Esophagus squamous epithelium (tissue), 4 donors: Measurements from ENCODE around the gene GPC3.

ENCODE experiments used
- POLR2A ChIP-seq, 4 donors: fragments of 450-650 bp; IDR thresholded peaks; one replicate each; pipeline ENCODE4 v1.6.1; 2017; ENCODE audit warnings: antibody characterized with exemption in 4 of 4, mild to moderate bottlenecking in 4 of 4, moderate library complexity in 3 of 4
- TF ChIP-seq, protein P1 (sequence below), 6 experiments: fragments of 450-650 bp in 4 of 6; fragments of 200-600 bp in 2 of 6; sonication (generic) in 2 of 6; IDR thresholded peaks; one replicate each; pipeline ENCODE4 v1.5.1; 2016 to 2019; ENCODE audit warnings: antibody characterized with exemption in 6 of 6, mild to moderate bottlenecking in 4 of 6, moderate library complexity in 4 of 6

GRCh38 chrX:133608406-133608805 is 377.0 kb downstream of the GPC3 start:
- TF ChIP-seq POLR2A (IDR thresholded peaks at IDR 0.05) = no peak
- TF ChIP-seq, protein P1, sequence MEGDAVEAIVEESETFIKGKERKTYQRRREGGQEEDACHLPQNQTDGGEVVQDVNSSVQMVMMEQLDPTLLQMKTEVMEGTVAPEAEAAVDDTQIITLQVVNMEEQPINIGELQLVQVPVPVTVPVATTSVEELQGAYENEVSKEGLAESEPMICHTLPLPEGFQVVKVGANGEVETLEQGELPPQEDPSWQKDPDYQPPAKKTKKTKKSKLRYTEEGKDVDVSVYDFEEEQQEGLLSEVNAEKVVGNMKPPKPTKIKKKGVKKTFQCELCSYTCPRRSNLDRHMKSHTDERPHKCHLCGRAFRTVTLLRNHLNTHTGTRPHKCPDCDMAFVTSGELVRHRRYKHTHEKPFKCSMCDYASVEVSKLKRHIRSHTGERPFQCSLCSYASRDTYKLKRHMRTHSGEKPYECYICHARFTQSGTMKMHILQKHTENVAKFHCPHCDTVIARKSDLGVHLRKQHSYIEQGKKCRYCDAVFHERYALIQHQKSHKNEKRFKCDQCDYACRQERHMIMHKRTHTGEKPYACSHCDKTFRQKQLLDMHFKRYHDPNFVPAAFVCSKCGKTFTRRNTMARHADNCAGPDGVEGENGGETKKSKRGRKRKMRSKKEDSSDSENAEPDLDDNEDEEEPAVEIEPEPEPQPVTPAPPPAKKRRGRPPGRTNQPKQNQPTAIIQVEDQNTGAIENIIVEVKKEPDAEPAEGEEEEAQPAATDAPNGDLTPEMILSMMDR (IDR thresholded peaks at IDR 0.05) = no peak
